IMR-90 (cell line): ENCODE results near the gene KCNQ2. TPM values are rescaled to one million over a fixed set of nuclear protein-coding genes. Genes with fewer than 3 reads are reported as not detected.

Experiments
- ATAC-seq: fragments of 200-7000 bp; cut with Tn5 transposase; 2 replicates; pipeline ENCODE4 v1.9.1; 2020; ENCODE audit warnings: low read depth, mild to moderate bottlenecking, moderate library complexity
- BruUV-seq: library from RNA; stranded (reverse); fragments of 400-500 nt; replicated peaks from 2 replicates; lab custom pipeline; 2021; lab: Mats Ljungman, UMichigan
- CTCF ChIA-PET: fragments of 300-600 bp; formaldehyde crosslinking; extraction: SDS; loops from one replicate; lab custom pipeline; 2021; ENCODE audit warnings: antibody characterized with exemption; lab: Yijun Ruan, JAX
- POLR2A ChIA-PET: fragments of 300-600 bp; sonication (Branson Sonifier 250); formaldehyde crosslinking; loops from one replicate; lab custom pipeline; 2022; ENCODE audit warnings: antibody characterized with exemption; ENCODE audit not compliant: unreplicated experiment; lab: Charles Lee
- DNase-seq: peaks from one replicate; pipeline ENCODE4 v3.0.0; 2013
- H2AFZ ChIP-seq: replicated peaks from 2 replicates; pipeline ENCODE3; 2013; ENCODE audit warnings: low read length, mild to moderate bottlenecking; ENCODE audit not compliant: poor library complexity
- H2AK5ac ChIP-seq: 2 replicates; pipeline ENCODE4 v1.6.1; 2013; ENCODE audit warnings: low read depth, low read length, inconsistent platforms
- H2AK9ac ChIP-seq: replicated peaks from 2 replicates; pipeline ENCODE3; 2013; ENCODE audit warnings: mild to moderate bottlenecking, low read depth, low read length, moderate library complexity; ENCODE audit not compliant: poor library complexity
- H2BK120ac ChIP-seq: 2 replicates; pipeline ENCODE4 v1.6.1; 2013; ENCODE audit warnings: low read depth, low read length, inconsistent platforms
- H2BK15ac ChIP-seq: 3 replicates; pipeline ENCODE4 v1.6.1; 2013; ENCODE audit warnings: low read depth, low read length, inconsistent platforms
- H2BK20ac ChIP-seq: 2 replicates; pipeline ENCODE4 v1.6.1; 2013; ENCODE audit warnings: low read depth, mild to moderate bottlenecking, inconsistent platforms, low read length, moderate library complexity
- H2BK5ac ChIP-seq: 2 replicates; pipeline ENCODE4 v1.6.1; 2013; ENCODE audit warnings: mild to moderate bottlenecking, low read depth, low read length, inconsistent platforms; ENCODE audit not compliant: poor library complexity, severe bottlenecking
- H3K14ac ChIP-seq: replicated peaks from 2 replicates; pipeline ENCODE4 v1.6.1; 2013; ENCODE audit warnings: low read depth, low read length, inconsistent platforms
- H3K18ac ChIP-seq: 2 replicates; pipeline ENCODE4 v1.6.1; 2013; ENCODE audit warnings: low read depth, low read length, control low read depth
- H3K23ac ChIP-seq: 2 replicates; pipeline ENCODE4 v1.6.1; 2013; ENCODE audit warnings: low read depth, low read length, inconsistent platforms
- H3K27ac ChIP-seq: 2 replicates; pipeline ENCODE4 v1.5.1; 2013; ENCODE audit warnings: mild to moderate bottlenecking, control low read depth, low read length; ENCODE audit not compliant: insufficient read depth
- H3K27me3 ChIP-seq: 2 replicates; pipeline ENCODE4 v1.6.1; 2013; ENCODE audit warnings: low read length; ENCODE audit not compliant: control insufficient read depth, insufficient read depth
- H3K36me3 ChIP-seq: 2 replicates; pipeline ENCODE4 v1.6.1; 2013; ENCODE audit warnings: low read length, mixed read lengths; ENCODE audit not compliant: control insufficient read depth, insufficient read depth
- H3K4ac ChIP-seq: 2 replicates; pipeline ENCODE4 v1.6.1; 2013; ENCODE audit warnings: low read depth, low read length, inconsistent platforms
- H3K4me1 ChIP-seq: 2 replicates; pipeline ENCODE4 v1.6.1; 2013; ENCODE audit warnings: low read length, mixed read lengths; ENCODE audit not compliant: control insufficient read depth, insufficient read depth
- H3K4me2 ChIP-seq: 2 replicates; pipeline ENCODE4 v1.6.1; 2013; ENCODE audit warnings: low read depth, mild to moderate bottlenecking, control low read depth, low read length, moderate library complexity
- H3K4me3 ChIP-seq: 2 replicates; pipeline ENCODE4 v1.5.1; 2013; ENCODE audit warnings: low read depth, mild to moderate bottlenecking, control low read depth, low read length, moderate library complexity; ENCODE audit not compliant: insufficient read depth
- H3K56ac ChIP-seq: 2 replicates; pipeline ENCODE4 v1.6.1; 2013; ENCODE audit warnings: low read length, inconsistent platforms; ENCODE audit not compliant: insufficient read depth; ENCODE audit errors: extremely low read depth
- H3K79me1 ChIP-seq, 2 experiments: 2 replicates each; pipeline ENCODE4 v1.6.1; 2013; ENCODE audit warnings: low read length in 2 of 2, inconsistent platforms in 1 of 2, low read depth in 1 of 2
- H3K9ac ChIP-seq: 2 replicates; pipeline ENCODE4 v1.6.1; 2013; ENCODE audit warnings: low read depth, low read length, control low read depth
- H3K9me1 ChIP-seq: 2 replicates; pipeline ENCODE4 v1.6.1; 2013; ENCODE audit warnings: low read length, inconsistent platforms; ENCODE audit not compliant: insufficient read depth
- H3K9me3 ChIP-seq: 2 replicates; pipeline ENCODE4 v1.6.1; 2013; ENCODE audit warnings: low read length; ENCODE audit not compliant: control insufficient read depth, insufficient read depth
- H4K20me1 ChIP-seq: 2 replicates; pipeline ENCODE4 v1.6.1; 2013; ENCODE audit warnings: low read length, inconsistent platforms; ENCODE audit not compliant: insufficient read depth
- H4K5ac ChIP-seq: 2 replicates; pipeline ENCODE4 v1.6.1; 2013; ENCODE audit warnings: mild to moderate bottlenecking, low read depth, low read length, control low read depth
- H4K8ac ChIP-seq, 2 experiments: 2 replicates each; pipeline ENCODE4 v1.6.1; 2013; ENCODE audit warnings: low read depth in 2 of 2, low read length in 2 of 2, control low read depth in 1 of 2, inconsistent platforms in 1 of 2
- H4K91ac ChIP-seq: 2 replicates; pipeline ENCODE4 v1.6.1; 2013; ENCODE audit warnings: low read depth, low read length, inconsistent platforms; ENCODE audit not compliant: insufficient read depth
- BHLHE40 ChIP-seq: fragments of 150-350 bp; IDR thresholded peaks from 2 replicates; pipeline ENCODE4 v1.6.1; 2016; ENCODE audit warnings: mild to moderate bottlenecking, low read depth, low read length
- FOS ChIP-seq: fragments of 150-350 bp; IDR thresholded peaks from 2 replicates; pipeline ENCODE4 v1.6.1; 2016; ENCODE audit warnings: low read depth, low read length
- MXI1 ChIP-seq: IDR thresholded peaks from 2 replicates; pipeline ENCODE4 v1.6.1; 2012; ENCODE audit warnings: low read depth, mild to moderate bottlenecking, low read length, moderate library complexity, borderline replicate concordance
- RCOR1 ChIP-seq: IDR thresholded peaks from 2 replicates; pipeline ENCODE4 v1.6.1; 2012; ENCODE audit warnings: mild to moderate bottlenecking, low read length, improper control_type of control experiment; ENCODE audit not compliant: insufficient replicate concordance
- WGBS, 2 experiments: methylation state at CpG; one replicate each; pipeline versions ENCODE4 v1.1.5 to v1.1.7; 2013; ENCODE audit warnings: missing lambda C conversion rate in 2 of 2; ENCODE audit not compliant: insufficient read length in 1 of 2; ENCODE audit errors: extremely low coverage in 2 of 2; 5-methylcytosine and 5-hydroxymethylcytosine counted together
- dilution Hi-C: fragments of 300-500 bp; cut with HindIII; formaldehyde crosslinking; loops from one replicate; pipeline ENCODE4 v1.14.3; 2018; ENCODE audit warnings: low sequenced_read_pairs; ENCODE audit not compliant: unreplicated experiment
- in situ Hi-C: fragments of 300-500 bp; cut with MboI; formaldehyde crosslinking; loops from 3 replicates; pipeline ENCODE4 v1.14.3; 2019; ENCODE audit warnings: low sequenced_read_pairs, inconsistent platforms, mixed read lengths
- intact Hi-C: fragments of 100-400 bp; cut with micrococcal nuclease; formaldehyde crosslinking; loops from 2 replicates; pipeline ENCODE4 v1.10.0; 2022
- polyA plus RNA-seq, 3 experiments: library from polyadenylated mRNA; depleted of rRNA; stranded (reverse); fragments of >200 nt; gene quantifications; 2 replicates each; pipeline ENCODE4 v1.2.3, GENCODE V29; 2012; ENCODE audit warnings: low replicate concordance in 1 of 3
- total RNA-seq: library from RNA; depleted of rRNA; stranded (reverse); fragments of >200 nt; gene quantifications from 2 replicates; pipeline ENCODE4 v1.2.3, GENCODE V29; 2012
- TF ChIP-seq, protein P1 (sequence below): fragments of 150-350 bp; IDR thresholded peaks from 2 replicates; pipeline ENCODE4 v1.6.1; 2016; ENCODE audit warnings: low read depth, mild to moderate bottlenecking, low read length, moderate library complexity, borderline replicate concordance

The KCNQ2 gene
- total and polyA plus RNA-seq, 2 of the 4 experiments (the other 2 are of a cell fraction), result 0.02 TPM; not detected in 1

DNA sequence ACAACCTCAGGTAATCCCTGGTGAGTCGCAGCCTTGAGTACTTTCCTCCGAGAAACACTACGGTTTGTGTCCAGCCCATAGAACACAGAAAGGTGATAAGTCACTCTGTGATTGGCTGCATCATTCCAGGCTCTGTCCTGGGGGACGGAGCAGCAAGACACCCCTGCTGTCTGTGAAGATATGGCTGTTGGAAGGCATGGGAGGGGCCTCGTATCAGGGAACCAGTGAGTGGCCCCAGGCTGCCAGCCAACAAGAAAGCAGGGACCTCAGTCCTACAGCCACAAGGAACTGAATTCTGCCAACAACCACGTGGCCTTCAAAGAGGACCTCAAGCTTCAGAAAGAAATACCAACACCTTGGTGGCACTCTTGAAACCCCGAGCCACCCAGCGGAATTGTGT, 32.8 kb upstream of the KCNQ2 start:
- ATAC-seq (no peak), DNase-seq (no peak)
- Histone ChIP-seq H2AK5ac (no peak overlapping the region), H3K9me1 (no peaks in the 10 kb centered on the region), H4K8ac (no peak overlapping the region), H3K14ac (no peak overlapping the region), H3K56ac (no peak overlapping the region), H4K91ac (no peak overlapping the region), H3K36me3 (no peaks in the 10 kb centered on the region), H3K23ac (no peak overlapping the region), H4K5ac (no peak overlapping the region), H4K20me1 (no peaks in the 10 kb centered on the region), H2AFZ (no peak overlapping the region), H3K27ac (no peak overlapping the region), H3K9me3 (peaks cover 29% of the 10 kb centered on the region), H3K4me1 (0 out of 2 replicates have a peak, but pooled peaks cover 1% of the 10 kb centered on the region), H2BK20ac (no peak overlapping the region), H2BK120ac (no peak overlapping the region), H3K9ac (no peak overlapping the region), H3K18ac (no peak overlapping the region), H3K27me3 (peaks cover 44% of the 10 kb centered on the region), H3K4me2 (no peak overlapping the region), H2BK5ac (no peak overlapping the region), H2BK15ac (no peak overlapping the region), H2AK9ac (no peak overlapping the region), H3K4me3 (no peak overlapping the region), H3K4ac (no peak overlapping the region), H3K79me1 (no peaks in the 10 kb centered on the region)
- BruUV-seq, result no TSS peak
- POLR2A ChIA-PET, result no interaction called here
- in situ Hi-C loops, result no loop called here
- CTCF ChIA-PET, result no interaction called here
- 75% methylated on average over 2 of the region's 8 CpGs; no CpG with 5 or more reads in 1 of the 2 experiments for WGBS, 2 experiments
- TF ChIP-seq FOS (no peak), MXI1 (no peak), BHLHE40 (no peak), RCOR1 (no peak)
- TF ChIP-seq, protein P1, sequence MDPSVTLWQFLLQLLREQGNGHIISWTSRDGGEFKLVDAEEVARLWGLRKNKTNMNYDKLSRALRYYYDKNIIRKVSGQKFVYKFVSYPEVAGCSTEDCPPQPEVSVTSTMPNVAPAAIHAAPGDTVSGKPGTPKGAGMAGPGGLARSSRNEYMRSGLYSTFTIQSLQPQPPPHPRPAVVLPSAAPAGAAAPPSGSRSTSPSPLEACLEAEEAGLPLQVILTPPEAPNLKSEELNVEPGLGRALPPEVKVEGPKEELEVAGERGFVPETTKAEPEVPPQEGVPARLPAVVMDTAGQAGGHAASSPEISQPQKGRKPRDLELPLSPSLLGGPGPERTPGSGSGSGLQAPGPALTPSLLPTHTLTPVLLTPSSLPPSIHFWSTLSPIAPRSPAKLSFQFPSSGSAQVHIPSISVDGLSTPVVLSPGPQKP, result no peak
- intact Hi-C loops, result no loop called here
- dilution Hi-C loops, result no loop called here
